Esophagus squamous epithelium (tissue), 5 donors: ENCODE measurements around the gene CWC27. TPM values are rescaled to one million over a fixed set of nuclear protein-coding genes. Genes with fewer than 3 reads are reported as not detected.
A peak's percentile ranks its signal among the peaks of the same experiment; 100 is the strongest.

Experiments used
- DNase-seq: peaks from one replicate; lab custom pipeline; 2025; lab: John Stamatoyannopoulos, UW
- H3K27ac ChIP-seq, 4 donors: fragments of 200-600 bp; sonication (generic); one replicate each; pipeline ENCODE4 v1.5.1; 2016 to 2019; ENCODE audit warnings: mild to moderate bottlenecking in 1 of 4
- H3K27me3 ChIP-seq, 4 donors: fragments of 200-600 bp; sonication (generic); 1 replicate in 3 of 4; 2 replicates in 1 of 4; pipeline versions ENCODE4 v1.5.1 to v1.6.0; 2017 to 2021; ENCODE audit warnings: antibody characterized with exemption in 1 of 4
- H3K36me3 ChIP-seq, 3 donors: fragments of 200-600 bp; sonication (generic); one replicate each; pipeline ENCODE4 v1.5.1; 2016 to 2019
- H3K4me1 ChIP-seq, 3 donors: fragments of 200-600 bp; sonication (generic); one replicate each; pipeline ENCODE4 v1.5.1; 2017 to 2019
- H3K4me3 ChIP-seq, 4 donors: fragments of 200-600 bp; sonication (generic); 1 replicate in 3 of 4; 2 replicates in 1 of 4; pipeline ENCODE4 v1.5.1; 2016 to 2019; ENCODE audit warnings: mild to moderate bottlenecking in 2 of 4, moderate library complexity in 1 of 4
- H3K9me3 ChIP-seq, 3 donors: fragments of 200-600 bp; sonication (generic); one replicate each; pipeline ENCODE4 v1.5.1; 2016 to 2019
- CTCF ChIP-seq, 6 experiments: fragments of 450-650 bp in 4 of 6; fragments of 200-600 bp in 2 of 6; sonication (generic) in 2 of 6; IDR thresholded peaks; one replicate each; pipeline ENCODE4 v1.5.1; 2016 to 2019; ENCODE audit warnings: antibody characterized with exemption in 6 of 6, mild to moderate bottlenecking in 4 of 6, moderate library complexity in 4 of 6
- POLR2A ChIP-seq, 4 donors: fragments of 450-650 bp; IDR thresholded peaks; one replicate each; pipeline ENCODE4 v1.6.1; 2017; ENCODE audit warnings: antibody characterized with exemption in 4 of 4, mild to moderate bottlenecking in 4 of 4, moderate library complexity in 3 of 4
- WGBS, 2 donors: methylation state at CpG; one replicate each; pipeline ENCODE4 v1.1.5; 2018; 5-methylcytosine and 5-hydroxymethylcytosine counted together
- intact Hi-C: fragments of 100-400 bp; cut with DNase I; formaldehyde crosslinking; loops from one replicate; pipeline ENCODE4 v1.15.0; 2022
- total RNA-seq, 4 donors: library from RNA; depleted of rRNA; stranded (reverse); fragments of >200 nt; gene quantifications; one replicate each; pipeline ENCODE4 v1.1.0, GENCODE V29; 2016
- donor health status: DM: yes; HTN: yes; CAD: no.

The CWC27 gene
- total RNA-seq, 4 donors from 2014 or later: 9.9 to 15.6 (median 12.1) TPM

DNA sequence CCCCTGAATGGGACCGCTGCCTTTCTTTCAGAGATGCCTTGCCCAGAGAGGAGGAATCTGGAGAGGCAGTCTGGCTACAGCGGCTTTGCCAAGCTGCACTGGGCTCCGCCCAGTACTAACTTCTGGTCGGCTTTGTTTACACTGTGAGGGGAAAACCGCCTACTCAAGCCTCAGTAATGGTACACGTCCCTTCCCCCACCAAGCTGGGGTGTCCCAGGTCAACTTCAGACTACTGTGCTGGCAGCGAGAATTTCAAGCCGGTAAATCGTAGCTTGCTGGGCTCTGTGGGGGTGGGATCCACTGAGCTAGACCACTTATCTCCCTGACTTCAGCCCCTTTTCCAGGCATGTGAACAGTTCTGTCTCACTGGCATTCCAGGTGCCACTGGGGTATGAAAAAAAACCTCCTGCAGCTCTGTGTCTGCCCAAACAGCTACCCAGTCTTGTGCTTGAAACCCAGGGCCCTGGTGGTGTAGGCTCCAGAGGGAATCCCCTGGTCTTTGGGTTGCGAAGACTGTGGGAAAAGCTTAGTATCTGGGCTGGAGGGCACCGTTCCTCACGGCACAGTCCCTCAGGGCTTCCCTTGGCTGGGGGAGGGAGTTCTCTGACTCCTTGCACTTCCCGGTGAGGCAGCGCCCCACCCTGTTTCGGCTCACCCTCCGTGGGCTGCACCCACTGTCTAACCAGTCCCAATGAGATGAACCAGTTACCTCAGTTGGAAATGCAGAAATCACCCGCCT lies 171.2 kb downstream of the CWC27 start:
- H3K27ac ChIP-seq: peak overlapping the region; percentile 34 to 84 (median 79)
- H3K36me3 ChIP-seq: no peaks in the 10 kb centered on the region
- H3K27me3 ChIP-seq: no peaks in the 10 kb centered on the region
- no peak for DNase-seq
- intact Hi-C loops: no loop called here
- H3K9me3 ChIP-seq: peaks cover 0 to 14% (median 0%) of the 10 kb centered on the region in 3 donors
- TF ChIP-seq POLR2A (IDR thresholded peaks at IDR 0.05) (no peak), CTCF (IDR thresholded peaks at IDR 0.05) (no peak)
- 50 to 90% methylated on average over 7 to 9 of the region's 17 CpGs for WGBS, 2 donors
- peaks cover 0 to 21% (median 4%) of the 10 kb centered on the region in 3 donors for H3K4me1 ChIP-seq
- H3K4me3 ChIP-seq: peak overlapping the region in 3 of 4 donors; percentile 14 to 35 (median 31)

DNA sequence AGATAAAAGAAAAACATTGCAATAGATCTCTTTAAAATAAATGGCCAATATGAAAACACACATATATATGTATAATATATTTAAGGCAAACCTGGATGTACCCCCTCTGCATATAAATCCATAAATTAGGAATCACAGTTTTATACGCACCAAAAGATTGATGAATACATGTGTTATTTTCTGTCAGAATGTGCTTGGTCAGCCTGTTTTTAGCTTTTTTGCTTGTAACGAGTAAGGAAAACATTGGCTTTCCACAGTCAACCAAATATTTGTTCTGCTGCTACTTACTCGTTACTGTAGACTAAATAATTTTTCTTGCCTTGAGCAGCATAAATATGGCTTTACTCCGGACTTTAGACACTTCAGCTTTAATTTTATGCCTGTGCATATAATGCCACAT lies 173.7 kb downstream of the CWC27 start:
- Histone ChIP-seq H3K4me3 (no peak overlapping the region), H3K27ac (no peak overlapping the region), H3K4me1 (peaks cover 0 to 21% (median 4%) of the 10 kb centered on the region in 3 donors), H3K36me3 (no peaks in the 10 kb centered on the region), H3K27me3 (no peaks in the 10 kb centered on the region), H3K9me3 (peaks cover 0 to 2% (median 0%) of the 10 kb centered on the region in 3 donors)
- 78 to 88% methylated on average over 4 of the region's 4 CpGs for WGBS, 2 donors
- TF ChIP-seq CTCF (IDR thresholded peaks at IDR 0.05) (no peak), POLR2A (IDR thresholded peaks at IDR 0.05) (no peak)
- no peak for DNase-seq
- intact Hi-C loops: no loop called here

- TF ChIP-seq POLR2A (IDR thresholded peaks at IDR 0.05) (no peak), CTCF (IDR thresholded peaks at IDR 0.05) (no peak)
- intact Hi-C loops: no loop called here
- Histone ChIP-seq H3K4me1 (peaks cover 0 to 11% (median 0%) of the 10 kb centered on the region in 3 donors), H3K27ac (no peak overlapping the region), H3K36me3 (no peaks in the 10 kb centered on the region), H3K9me3 (no peaks in the 10 kb centered on the region), H3K4me3 (no peak overlapping the region), H3K27me3 (no peaks in the 10 kb centered on the region)
- no peak for DNase-seq
Observed at GRCh38 chr5:64944868-64945267, 176.1 kb downstream of the CWC27 start.

- Histone ChIP-seq H3K4me1 (no peaks in the 10 kb centered on the region), H3K4me3 (no peak overlapping the region), H3K27me3 (no peaks in the 10 kb centered on the region), H3K9me3 (no peaks in the 10 kb centered on the region), H3K36me3 (no peaks in the 10 kb centered on the region), H3K27ac (no peak overlapping the region)
- 43 to 56% methylated on average over 1 of the region's 1 CpG for WGBS, 2 donors
- TF ChIP-seq CTCF (IDR thresholded peaks at IDR 0.05) (no peak), POLR2A (IDR thresholded peaks at IDR 0.05) (no peak)
- DNase-seq: no peak
- intact Hi-C loops: no loop called here
Observed at GRCh38 chr5:64947031-64947430, 178.3 kb downstream of the CWC27 start.

DNA sequence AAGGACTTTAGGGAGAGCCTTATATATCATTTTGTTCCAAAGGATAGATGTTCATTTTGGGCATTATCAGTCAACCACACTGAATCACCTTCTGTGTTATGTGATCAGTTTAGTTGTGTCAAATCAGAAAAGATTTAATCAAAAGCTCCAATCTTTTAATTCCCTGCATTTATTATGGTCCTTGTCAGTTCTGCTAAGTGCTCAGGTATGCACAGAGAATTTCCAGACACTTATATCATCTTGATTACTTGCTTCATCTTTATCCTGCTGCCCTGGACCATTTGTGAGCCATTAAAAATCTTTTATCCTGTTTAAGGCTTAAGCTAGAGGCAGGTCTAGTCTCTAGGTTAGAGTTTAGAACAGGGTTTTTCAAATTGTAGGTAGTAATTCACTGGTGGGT lies 179.1 kb downstream of the CWC27 start:
- Histone ChIP-seq H3K27ac (no peak overlapping the region), H3K36me3 (no peaks in the 10 kb centered on the region), H3K27me3 (no peaks in the 10 kb centered on the region), H3K4me3 (no peak overlapping the region), H3K4me1 (no peaks in the 10 kb centered on the region), H3K9me3 (peaks cover 0 to under 1% (median 0%) of the 10 kb centered on the region in 3 donors)
- no peak for TF ChIP-seq POLR2A (IDR thresholded peaks at IDR 0.05)
- TF ChIP-seq CTCF (IDR thresholded peaks at IDR 0.05): no peak
- intact Hi-C loops: no loop called here
- DNase-seq: no peak
